GM19438 (cell line): ENCODE measurements around the gene C16orf87.

ENCODE experiments used
- ATAC-seq: cut with Tn5 transposase; IDR thresholded peaks from one replicate; pipeline ENCODE4 v1.9.1; 2021; ENCODE audit warnings: low read depth; ENCODE audit not compliant: unreplicated experiment

The C16orf87 gene

DNA sequence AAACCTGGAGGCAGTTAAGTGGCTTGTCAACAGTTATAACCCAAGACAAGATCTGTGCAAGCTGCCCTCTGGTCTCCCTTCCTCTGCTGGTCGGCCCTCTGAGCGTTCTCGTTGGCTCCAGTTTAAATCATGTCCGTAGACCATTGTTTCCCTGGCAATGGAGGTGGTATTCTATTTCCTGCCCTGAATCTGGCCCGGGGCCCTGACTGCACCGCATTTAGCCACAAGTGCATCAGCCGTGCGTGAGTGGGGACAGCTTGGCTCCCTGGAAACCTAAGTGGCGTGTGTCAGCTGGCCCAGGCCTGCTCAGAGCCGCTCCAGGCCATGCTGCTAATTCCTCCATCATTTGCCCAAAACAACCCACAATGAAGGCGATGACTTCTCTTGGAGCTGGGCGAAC lies 67.8 kb downstream of the C16orf87 start:
- ATAC-seq, result no peak

DNA sequence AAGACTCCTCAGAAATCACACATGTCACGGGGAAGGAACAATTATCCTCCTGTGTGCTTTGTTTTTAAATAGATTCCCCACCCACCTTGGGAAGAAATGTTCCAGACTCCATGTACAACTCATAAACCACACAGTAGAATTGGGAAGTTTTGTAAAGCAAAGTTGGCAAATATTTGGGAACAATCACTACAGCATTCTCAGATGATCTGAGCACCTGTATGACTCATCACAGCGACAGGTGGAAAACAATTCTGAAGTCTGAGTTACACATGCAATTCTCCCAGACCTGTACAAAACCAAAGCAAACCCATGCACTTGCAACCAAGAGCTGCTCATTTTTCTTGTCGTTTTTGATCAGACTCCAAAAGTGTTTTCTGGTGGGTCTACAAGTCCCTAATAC lies 68.4 kb downstream of the C16orf87 start:
- ATAC-seq, result no peak

DNA sequence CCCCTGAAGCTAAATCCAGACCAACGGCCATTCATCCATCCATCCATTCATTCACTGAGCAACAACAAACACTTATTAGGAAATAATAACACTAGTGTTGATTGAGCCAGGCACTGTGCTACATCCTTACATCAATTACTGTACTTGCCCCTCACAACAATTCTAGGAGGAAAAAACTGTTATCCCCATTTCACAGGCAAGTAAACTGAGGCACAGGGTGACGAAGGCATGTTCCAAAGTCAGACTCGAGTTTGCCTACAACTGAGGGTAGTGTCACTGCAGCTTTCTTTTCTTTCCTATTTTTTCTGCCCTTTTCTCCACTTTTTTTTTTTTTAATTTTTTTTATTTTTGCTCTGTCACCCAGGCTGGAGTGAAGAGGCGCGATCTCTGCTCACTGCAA lies 71.7 kb downstream of the C16orf87 start:
- no peak for ATAC-seq

DNA sequence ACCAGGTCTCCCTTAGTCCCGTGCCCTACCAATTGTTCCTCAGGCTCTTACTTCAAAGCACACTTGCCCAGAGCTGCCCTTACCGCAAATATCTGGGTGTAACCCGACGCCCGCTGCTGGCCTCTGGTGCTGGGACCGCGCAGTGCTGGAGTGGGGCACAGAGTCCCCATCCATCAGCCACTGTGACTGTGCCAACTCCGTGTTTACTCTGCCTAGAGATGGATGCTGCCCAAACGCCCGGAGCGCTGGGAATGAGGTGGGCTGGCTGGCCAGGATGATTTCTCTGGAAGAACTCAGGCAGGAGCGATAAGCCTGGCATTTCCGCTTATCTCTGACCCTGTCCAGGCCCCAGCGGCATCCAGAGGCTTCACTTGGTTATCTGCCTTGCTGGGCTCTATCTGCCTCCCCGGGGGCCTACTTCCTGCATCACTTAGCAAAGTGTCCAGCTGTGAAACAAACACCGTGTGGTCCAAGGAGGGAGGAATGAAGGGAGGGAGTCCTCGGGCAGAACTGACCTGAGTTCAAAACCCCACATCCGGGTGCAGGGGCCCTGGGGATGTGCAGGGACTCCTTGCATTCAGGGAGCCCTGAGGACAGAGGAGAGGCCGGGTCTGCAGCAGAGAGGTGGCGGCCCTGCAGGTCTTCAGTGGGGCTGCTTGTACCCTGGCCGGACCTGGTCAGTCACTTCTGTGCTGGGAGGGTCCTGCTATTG lies 73.5 kb downstream of the C16orf87 start:
- no peak for ATAC-seq

DNA sequence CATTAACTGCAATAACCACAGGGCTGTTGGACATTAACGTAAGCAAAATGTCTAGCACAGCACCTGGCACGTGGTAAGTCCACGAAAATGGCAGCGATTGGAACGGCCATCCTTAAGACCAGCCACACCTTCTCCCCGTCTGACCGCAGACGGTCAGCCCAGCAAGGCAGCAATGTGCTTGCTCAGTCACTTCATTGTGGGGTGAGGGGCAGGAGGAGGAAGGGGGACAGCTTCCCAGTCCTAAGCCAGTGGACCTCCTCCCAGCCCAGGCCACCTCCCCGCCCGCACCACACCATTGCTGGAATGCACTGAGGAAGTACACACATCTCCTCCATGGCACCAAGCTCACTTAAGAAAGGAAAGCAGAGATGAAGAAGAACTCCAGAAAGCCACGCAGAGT lies 74.2 kb downstream of the C16orf87 start:
- ATAC-seq, result no peak

DNA sequence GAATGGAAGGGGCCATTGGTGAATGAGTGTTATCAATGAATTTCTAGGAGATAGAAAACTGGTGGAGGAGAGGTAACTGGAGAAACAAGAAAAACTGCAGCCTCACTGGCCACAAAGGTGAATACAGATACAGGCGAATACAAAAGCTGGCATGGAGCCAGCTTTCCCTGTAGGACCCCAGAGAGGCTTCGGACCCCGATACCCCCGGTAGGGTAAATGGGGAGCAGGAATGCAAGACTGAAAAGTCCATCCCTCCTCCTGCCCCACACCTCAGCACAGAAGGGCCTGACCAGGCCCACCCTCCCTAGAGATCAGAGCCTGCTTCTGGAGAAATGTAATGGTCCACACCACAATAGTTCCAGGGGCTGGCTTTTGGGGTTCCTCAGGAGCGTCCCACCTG lies 78.0 kb downstream of the C16orf87 start:
- ATAC-seq, result no peak

DNA sequence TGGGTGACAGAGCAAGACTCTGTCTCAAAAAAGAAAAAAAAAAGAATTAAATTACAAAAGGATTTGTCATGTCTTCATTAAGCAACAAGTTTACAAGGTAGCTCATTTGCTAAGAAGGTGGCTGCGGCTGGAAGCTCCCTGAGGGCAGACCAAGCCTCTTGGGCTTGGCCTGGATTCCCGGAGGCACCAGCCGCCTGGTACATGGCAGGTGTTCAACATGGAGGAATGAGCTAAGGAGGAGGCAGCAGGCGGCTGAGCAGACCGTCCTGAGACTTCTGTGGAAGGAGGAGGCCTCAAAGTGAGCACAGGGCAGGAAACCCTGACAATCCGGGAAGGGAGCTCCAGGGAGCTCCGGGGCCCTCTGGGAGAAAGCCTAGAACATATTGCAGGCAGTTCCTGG lies 79.6 kb downstream of the C16orf87 start:
- ATAC-seq, result no peak

DNA sequence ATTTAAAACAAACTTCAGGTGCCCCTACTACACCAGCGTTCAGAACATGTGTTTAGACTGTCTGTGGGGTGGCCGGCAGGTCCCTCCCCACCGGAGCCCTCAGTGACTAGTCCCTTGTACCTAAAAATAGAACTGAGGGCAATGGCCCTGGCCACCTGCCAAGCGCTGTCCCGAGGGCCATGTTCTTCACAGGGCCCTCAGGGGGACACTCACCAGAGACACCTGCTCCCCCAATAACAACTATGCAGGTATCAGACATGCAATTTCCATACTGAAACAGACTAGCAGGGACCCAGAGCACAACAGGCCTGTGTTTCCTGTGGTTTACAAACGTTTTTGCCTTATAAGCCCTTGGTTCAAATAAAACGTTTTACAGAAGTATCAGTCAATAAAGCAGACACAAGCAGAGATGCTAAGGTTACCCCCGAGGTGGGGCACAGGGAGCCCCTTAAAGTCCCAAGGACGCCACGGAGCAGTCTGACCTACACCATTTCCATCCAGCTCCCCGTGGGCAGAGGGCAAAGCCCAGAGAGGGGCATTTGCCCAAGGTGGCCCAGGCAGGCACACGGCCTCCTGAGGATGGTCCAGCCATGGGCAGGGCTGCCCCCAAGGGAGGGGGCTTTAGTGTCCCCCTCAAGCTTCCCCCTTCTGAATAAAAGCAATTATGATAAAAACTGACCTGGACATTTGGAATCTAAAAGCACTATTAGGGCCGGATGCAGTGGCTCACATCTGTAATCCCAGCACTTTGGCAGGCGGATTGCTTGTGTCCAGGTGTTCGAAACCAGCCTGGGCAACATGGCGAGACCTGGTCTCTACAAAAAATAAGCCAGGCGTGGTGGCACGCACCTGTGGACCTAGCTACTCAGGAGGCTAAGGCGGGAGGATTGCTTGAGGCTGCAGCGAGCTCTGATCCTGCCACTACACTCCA lies 81.9 kb downstream of the C16orf87 start:
- ATAC-seq, result peak; percentile 62

DNA sequence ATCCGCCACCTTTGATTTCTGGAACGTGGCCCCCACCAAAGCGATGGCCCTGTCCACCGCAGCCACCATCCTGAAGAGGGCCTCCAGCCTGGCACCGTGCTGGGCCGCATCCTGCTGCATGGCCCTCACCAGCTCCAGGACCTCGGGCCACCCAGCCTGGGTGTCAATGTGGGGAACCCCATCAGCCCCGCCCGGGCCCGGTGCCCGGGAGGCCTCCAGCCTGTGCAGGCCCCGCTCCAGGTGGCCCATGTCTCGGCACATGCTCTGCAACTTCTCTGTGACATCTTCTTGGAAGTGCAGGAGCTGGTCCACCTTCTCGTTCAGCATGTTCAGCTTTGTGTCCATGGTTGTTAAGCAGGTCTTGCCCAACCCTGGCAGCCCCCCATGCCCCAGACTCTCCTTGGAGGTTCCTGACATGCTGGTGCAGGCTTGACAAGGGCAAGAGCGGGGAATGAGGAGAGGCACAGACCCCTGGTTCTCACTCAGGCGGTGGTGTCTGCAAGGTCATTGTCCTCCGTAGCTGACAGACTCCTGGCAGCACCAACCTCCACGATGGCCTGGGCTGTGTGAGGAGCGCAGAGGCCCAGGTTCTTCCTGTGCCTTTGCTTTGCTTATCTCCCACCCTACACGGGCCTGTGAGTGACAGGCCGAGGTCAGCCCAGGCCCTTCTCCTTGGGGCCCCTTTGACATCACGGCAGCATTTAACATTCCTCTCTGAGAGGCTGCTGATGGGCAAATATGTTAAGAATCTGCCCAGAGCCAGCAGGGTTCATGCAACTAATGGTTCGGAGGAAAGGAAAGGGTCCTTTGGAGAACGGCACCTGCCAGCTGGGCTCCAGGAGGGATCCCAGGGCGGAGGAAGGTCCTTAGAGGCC lies 83.0 kb downstream of the C16orf87 start, which contains the start of gene MYLK3:
Gene MYLK3 (minus strand): TSS at position 568 of the 875 bp plus-strand sequence. CDS start 151 bp downstream, at position 417.
- ATAC-seq, result no peak

DNA sequence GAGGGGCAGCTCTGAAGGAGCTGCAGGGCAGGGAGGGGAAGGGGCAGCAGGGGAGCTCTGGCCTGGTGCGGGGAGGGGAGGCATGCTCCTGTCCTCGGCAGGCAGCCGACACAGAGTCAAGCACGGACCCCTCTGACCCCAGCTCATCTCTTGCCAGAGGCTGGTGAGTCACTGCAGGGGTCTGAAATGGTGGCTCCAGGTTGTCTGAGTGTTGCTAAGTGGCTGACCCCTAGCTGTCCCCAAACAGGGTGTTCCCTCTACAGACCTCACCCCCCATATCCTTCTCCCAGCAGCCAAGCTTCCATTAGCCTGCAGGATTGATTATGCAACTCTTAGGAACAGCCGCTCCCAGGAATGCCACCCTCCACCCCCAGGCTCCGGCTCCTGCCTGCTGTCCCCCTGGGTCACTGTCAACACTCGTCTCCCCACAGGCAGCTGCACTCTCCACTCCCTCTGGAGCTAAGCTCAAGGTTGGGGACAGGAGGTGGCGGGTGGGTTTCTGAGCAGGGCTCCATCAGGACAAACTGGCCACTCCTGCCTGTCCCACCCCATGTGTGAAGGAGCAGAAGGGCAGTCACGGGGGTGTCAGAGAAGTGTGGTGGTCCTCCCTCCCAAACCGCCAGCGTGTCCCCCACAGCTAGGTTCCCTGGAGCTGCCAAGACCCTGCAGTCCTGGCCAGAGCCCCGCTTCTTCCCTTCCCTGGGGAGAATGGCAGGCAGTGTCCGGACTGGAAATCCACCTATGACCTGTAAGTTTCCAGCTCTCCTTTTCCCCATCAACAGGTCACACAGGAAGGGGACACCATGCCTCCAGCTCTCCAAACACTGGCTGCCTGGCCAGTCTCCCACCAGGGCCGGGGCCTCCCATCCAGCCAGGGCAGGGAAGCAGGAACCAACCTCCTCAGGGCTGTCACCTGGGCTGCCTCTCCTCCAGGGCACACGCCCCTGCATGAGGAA lies 83.9 kb downstream of the C16orf87 start:
- no peak for ATAC-seq
